ENCODE measurements around the gene SCLY.

The SCLY gene

GRCh38 chr2:238059505-238059904 is 1.3 kb upstream of the SCLY start:
- no peak for TF ChIP-seq CTCF (conservative IDR thresholded peaks at IDR 0.05)
- peak overlapping the region; percentile 92 for H3K27ac ChIP-seq

- TF ChIP-seq CTCF (conservative IDR thresholded peaks at IDR 0.05), result no peak
Observed at GRCh38 chr2:238060096-238060541, 682 bp upstream of the SCLY start.

GRCh38 chr2:238061315-238062202 is 758 bp downstream of the SCLY start:
- peak overlapping the region; percentile 92 for H3K27ac ChIP-seq

More at GRCh38 chr2:238060096-238060541, 682 bp upstream of the SCLY start:
- H3K27ac ChIP-seq, result peak overlapping the region; percentile 92

GRCh38 chr2:238063414-238064189 is 2.8 kb downstream of the SCLY start:
- H3K27ac ChIP-seq, result no peak overlapping the region
- no peak for TF ChIP-seq CTCF (conservative IDR thresholded peaks at IDR 0.05)

More at GRCh38 chr2:238061315-238062202, 758 bp downstream of the SCLY start:
- no peak for TF ChIP-seq CTCF (conservative IDR thresholded peaks at IDR 0.05)

GRCh38 chr2:238064376-238064775 is 3.6 kb downstream of the SCLY start:
- no peak overlapping the region for H3K27ac ChIP-seq
- no peak for TF ChIP-seq CTCF (conservative IDR thresholded peaks at IDR 0.05)

GRCh38 chr2:238065071-238065846 is 4.5 kb downstream of the SCLY start:
- TF ChIP-seq CTCF (conservative IDR thresholded peaks at IDR 0.05), result no peak
- no peak overlapping the region for H3K27ac ChIP-seq
